C4-2B (cell line): ENCODE results near the gene PTPRD.

Source experiments
- CTCF ChIP-seq: fragments of 450-650 bp; conservative IDR thresholded peaks from 2 replicates; pipeline ENCODE4 v1.5.1; 2017; ENCODE audit warnings: mild to moderate bottlenecking
- ZFX ChIP-seq: fragments of 450-650 bp; IDR thresholded peaks from 2 replicates; pipeline ENCODE4 v1.6.1; 2017

GRCh38 chr9:8569823-8570222 is 2043.0 kb downstream of the PTPRD start:
- no peak for TF ChIP-seq CTCF
- TF ChIP-seq ZFX, result no peak
